ENCODE results near the gene FAM131C.
"Not testable (repeated sequence)": the region's sequence is repeated elsewhere in the genome, so short reads cannot be mapped to it uniquely, and the experiment has no call there.

FAM131C gene

GRCh38 chr1:16031551-16031950, 41.9 kb downstream of the FAM131C start:
- DNase-seq = no peak

DNA sequence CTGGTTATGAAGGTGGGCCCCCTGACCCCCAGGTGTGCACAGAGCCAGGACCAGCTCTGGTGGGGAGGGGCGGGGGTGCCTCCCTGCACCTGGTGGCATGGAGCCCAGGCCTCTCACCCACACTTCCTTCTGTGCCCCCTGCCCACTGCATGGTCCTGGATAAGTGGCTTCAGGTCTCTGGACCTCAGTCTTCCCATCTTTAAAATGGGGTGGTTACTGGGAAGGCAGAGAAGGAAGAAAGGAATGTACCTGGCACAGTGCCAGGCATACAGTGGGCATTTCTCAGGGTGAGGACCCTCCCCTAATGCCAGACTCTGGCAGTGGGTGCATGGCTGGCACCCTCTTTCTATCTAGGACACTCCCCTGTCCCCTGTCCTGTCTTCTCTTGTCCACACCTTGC, 44.2 kb downstream of the FAM131C start:
- DNase-seq = no peak

DNA sequence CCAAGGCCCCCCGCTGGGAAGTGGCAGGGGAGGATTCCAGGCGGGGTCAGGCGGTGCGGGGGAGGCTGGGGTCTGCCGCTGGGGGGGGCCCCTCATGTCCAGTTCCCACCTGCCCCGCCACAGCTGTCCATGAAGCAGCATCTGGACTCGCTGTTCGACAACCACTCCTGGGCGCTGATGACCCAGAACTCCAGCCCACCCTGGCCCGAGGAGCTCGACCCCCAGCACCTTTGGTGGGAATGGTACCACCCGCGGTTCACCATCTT, 44.5 kb downstream of the FAM131C start:
- not testable (repeated sequence) for DNase-seq

- DNase-seq = no peak
Observed at GRCh38 chr1:16028237-16029002, 45.0 kb downstream of the FAM131C start.

DNA sequence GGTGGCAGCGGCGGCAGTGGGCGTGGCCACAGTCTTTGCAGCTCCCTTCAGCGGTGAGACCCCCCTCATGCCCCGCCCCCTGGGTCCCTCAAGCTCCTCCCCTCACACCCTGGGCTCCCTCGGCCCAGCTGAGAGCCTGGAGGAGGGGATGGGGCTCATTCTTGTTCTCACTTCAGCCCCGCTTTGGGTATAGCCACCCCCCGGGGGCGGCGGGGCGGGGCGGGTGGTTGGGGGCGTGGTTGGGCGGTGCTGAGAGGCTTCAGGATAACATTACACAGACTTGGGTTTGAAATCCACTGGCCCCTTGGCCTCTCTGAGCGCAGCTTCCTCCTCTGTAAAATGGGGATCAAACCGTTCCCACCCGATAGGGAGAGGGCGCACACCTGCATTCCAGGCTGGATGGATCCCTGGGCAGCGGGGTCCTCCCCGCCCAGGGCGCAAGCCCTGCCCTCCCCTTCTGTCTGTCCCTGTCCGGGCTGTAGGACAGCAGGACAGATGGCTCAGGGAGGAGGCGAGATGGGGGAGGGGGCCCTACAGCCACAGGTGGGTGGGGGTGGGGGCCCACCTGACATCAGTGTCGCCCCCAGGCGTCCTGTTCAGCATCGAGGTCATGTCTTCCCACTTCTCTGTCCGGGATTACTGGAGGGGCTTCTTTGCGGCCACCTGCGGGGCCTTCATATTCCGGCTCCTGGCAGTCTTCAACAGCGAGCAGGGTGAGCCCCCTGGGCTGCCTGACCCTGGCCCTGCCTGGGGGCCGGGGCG, 46.5 kb downstream of the FAM131C start:
- peak; percentile 31 for DNase-seq

GRCh38 chr1:16026302-16026701, 47.1 kb downstream of the FAM131C start:
- not testable (repeated sequence) for DNase-seq

DNA sequence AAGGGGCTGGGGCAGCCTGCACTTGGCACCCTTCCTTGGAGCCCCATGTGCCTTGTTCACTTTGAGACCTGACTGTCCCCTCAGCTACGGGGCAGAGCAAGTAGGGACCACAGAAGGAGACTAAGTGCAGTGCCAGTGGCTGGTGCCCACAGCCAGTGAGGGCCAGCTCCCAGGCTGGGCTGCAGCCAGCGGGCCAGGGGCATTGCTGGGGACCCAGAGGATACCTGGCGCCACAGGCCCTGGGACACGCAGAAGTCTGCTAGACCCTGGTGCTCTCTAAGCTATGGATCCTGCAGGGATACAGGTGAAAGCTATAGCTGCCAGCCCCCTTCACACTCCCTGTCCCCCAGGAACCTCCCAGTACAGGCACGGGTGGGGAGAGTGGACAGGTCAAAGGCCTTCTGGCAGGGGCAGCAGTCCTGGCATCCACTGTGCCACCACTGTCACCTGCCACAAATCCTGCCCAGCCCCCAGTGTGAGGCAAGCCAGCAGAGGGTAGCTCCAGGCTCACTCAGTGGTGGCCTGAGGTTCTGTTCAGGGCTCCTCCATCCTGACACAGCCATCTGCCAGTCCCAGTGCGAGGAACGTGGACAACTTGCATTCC, 50.3 kb downstream of the FAM131C start:
- no peak for DNase-seq

- no peak for DNase-seq
Observed at GRCh38 chr1:16022393-16022792, 51.1 kb downstream of the FAM131C start.

GRCh38 chr1:16021681-16022080, 51.8 kb downstream of the FAM131C start, which contains the start of gene CLCNKA:
TSS of gene CLCNKA (plus strand) at chr1:16022036. CDS start at chr1:16022620, 584 bp downstream.
- DNase-seq = no peak

DNA sequence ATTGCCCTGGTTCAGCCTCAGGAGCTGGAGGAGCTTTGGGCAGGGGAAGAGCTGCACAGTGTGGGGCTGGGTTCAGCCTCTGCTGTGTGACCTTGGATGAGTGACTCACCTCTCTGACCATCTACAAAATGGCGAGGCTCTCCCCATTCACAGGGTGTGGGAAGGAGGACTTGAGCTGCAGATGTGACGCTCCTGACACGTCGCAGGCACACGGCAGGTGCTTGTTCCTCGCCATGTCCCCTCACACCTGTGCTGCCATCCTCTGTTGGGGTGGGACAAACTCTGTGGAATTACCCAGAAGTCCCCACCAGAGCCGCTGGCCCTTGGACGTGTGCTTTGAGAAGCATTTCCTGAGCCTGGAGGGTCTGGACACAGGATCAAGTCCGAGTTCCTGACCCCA, 52.6 kb downstream of the FAM131C start:
- not testable (repeated sequence) for DNase-seq

DNA sequence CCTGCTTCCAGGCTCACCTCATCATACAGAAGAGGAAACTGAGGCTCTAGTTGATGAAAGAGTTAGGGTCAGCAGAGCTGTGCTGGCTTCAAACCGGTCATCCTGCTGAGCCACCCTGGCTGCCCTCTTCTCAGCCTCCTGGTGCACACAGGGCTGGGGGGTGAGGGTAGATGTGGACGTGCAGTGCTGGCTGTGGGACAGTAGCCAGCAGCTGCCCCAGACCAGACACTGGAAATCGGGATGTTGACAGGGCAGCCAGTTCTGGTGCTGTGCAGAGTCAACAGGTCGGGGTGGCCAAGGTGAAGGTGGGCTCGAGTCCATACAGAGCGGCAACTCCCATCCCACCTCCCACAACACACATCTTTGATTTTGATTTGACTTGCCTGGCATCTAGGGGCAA, 53.1 kb downstream of the FAM131C start:
- no peak for DNase-seq

DNA sequence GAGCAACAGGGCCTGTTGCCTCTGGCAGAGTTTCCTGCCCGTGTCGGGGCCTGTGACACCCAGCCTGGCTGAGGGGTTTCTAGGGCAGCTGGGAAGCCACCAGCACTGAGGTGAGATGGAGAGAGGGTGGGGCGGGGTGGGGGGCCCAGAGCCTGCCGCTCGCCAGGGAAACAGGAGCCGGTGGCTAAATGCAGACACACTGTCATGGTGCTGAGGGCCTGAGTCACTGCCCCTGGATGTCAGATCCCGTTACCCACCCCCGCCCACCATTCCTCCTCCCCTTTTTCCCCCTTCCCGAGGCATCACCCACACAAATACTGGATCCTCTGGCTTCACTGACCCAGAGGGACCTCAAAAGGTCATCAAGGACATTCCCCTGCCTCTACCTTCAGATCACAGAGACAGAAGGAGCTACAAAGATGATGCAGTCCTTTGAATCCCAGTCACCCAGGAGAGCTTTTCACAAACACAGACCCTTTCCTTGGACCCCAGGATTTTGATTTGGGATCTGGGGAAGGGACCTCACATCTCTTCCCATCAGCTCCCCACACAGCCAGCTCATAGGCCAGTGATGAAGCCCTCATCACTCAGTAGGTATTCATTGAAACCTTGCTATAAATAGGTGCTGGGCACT, 53.7 kb downstream of the FAM131C start:
- DNase-seq = no peak

DNA sequence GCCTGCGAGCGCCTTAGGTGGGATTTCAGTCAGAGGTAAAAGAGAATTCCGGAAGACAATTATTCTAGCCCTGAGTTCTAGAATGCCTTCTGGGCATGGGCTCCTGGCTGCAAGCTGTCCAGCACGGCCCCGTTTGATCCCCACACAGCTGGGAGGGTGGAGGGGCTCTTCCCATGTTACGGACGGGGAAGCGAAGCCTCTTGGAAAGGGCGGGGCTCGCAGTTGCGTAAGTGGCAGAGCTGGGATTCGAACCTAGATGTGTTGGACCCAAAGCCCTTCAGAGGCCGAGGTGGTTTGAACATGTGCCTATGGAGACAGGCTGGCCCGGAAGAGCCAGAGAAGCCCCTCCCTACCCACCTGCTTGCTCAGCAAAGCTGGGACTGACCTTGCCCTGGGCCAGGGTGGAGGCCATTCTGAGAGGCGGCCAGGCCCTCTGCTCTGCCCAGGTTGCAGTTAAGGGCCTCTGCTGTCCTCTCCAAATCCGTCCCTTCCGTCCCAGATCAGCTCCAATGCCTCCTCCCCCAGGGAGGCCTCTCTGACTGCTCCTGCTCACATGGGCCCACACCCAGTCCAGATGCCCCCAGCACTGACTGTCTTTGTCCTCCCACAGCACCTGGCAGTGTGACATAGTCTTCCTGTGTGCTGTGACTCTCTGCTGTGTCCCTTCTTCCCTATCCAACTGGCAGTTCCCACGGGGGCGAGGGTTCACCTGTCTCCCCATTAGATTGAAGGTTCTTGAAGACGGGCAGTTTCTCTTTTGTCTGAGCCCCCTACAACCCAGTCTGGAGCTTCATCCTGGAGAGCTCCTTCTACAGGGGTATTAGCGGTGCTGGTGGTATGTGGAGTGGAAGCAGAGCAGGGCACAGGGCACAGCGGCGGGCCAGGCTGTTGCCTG, 54.5 kb downstream of the FAM131C start:
- no peak for DNase-seq

DNA sequence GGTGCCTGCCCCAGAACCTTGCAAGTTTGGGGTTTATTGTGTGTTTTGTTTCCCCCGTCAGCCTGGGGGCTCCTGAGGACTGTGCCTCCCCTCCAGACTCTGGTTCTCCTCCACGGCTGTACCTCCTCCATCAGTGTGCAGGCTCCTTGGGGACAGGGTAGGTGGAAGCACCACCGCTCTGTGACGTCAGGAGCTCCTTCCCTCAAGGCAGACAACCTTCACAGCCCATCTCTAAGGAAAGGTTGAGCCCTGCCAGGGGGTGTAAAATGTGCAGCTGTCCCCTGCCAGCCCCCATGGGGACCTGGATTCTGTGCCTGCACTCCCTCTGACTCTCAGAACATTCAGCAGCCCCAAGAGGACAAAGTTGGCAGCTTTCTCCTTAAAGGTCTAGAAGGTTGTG, 55.1 kb downstream of the FAM131C start:
- DNase-seq = no peak

GRCh38 chr1:16017461-16018303, 55.8 kb downstream of the FAM131C start, which contains the start of gene HSPB7:
TSS of gene HSPB7 (minus strand) at chr1:16018043. CDS start at chr1:16017963, 80 bp downstream.
- DNase-seq = no peak

DNA sequence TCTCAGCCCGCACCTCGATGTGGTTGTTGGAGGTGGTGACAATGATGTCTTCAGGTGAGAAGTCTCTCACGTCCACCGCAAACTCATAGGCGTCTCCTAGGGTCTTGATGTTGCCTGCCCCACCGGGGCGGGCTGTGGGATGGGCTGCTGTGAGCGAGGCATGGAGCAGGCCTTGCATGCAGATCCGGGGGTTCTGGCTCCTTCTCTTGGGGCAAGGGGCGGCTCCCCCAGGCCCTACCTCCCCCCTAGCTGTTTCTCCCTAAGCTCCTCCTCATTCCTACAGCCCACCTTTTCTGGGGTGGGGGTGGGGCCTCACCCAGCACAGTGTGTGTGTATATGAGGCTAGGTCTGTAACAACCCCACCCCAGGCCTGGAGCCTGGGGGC, 56.4 kb downstream of the FAM131C start:
- DNase-seq = no peak

DNA sequence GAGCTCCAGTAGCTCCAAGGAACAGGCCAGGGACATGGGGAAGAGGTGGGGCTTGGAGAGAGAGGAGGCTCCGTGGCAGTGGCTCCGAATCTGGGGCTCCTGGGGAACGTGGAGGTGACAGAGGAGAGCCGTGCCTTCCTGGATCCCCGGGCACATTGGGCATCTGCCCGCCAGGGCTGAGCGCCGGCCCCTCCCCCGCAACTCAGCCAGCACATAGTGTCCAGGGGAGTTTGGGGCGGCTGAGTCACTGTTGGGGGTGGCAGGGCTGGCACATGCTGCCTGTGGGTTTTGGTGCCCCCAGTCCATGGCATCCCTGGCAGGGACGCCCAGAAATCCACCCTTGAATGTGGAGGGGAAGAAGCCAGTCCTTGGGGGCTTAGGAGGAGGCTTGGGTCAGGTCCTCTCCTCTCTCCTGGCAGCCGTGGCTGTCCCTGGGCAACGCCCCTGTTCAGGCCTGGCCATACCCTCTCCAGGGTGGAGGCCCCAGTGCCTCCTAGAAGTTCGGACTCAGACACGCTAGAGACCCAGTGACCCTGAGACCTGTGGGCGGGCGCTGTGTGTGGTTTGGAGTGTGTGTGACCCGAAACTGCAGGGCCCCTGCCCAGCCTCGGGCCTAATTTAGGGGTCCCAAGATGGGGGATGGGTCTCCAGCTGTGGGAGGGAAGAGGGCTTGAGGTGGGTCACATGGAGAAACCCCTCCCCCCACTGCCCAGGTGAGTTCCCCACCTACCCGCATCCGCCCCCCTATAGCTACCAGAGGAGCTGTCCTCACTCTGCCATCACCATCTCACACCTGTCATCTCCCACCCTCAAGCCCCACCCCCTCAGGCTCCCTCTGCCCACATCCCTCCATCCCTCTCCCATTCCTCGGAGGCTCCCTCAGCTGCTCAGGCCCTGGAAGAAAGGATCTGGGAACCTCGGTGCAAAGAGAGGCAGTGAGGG, 57.2 kb downstream of the FAM131C start:
- no peak for DNase-seq

GRCh38 chr1:16015491-16015890, 58.0 kb downstream of the FAM131C start:
- DNase-seq = no peak

GRCh38 chr1:16014509-16015482, 58.7 kb downstream of the FAM131C start:
- no peak for DNase-seq
